H1 (cell line): ENCODE measurements around the gene SLC2A10. TPM values are rescaled to one million over a fixed set of nuclear protein-coding genes. Genes with fewer than 3 reads are reported as not detected.

Source experiments
- CHD7 ChIP-seq: fragments of 300-600 bp; sonication (generic); IDR thresholded peaks from 2 replicates; pipeline ENCODE4 v1.7.1; 2012; ENCODE audit warnings: low read length, moderate library complexity, mild to moderate bottlenecking, inconsistent platforms; ENCODE audit not compliant: insufficient replicate concordance
- EGR1 ChIP-seq: IDR thresholded peaks from 2 replicates; pipeline ENCODE4 v1.6.1; 2011; ENCODE audit warnings: low read depth, low read length, borderline replicate concordance
- EP300 ChIP-seq, 2 experiments: IDR thresholded peaks; 1 replicate in 1 of 2; 2 replicates in 1 of 2; pipeline ENCODE4 v1.6.1; 2011 to 2012; ENCODE audit warnings: low read depth in 2 of 2, low read length in 2 of 2, mild to moderate bottlenecking in 2 of 2, borderline replicate concordance in 1 of 2, inconsistent platforms in 1 of 2, moderate library complexity in 1 of 2
- FOSL1 ChIP-seq: IDR thresholded peaks from 2 replicates; pipeline ENCODE4 v1.6.1; 2011; ENCODE audit warnings: mild to moderate bottlenecking, low read depth, low read length, moderate library complexity; ENCODE audit not compliant: insufficient read depth
- MAX ChIP-seq: IDR thresholded peaks from 2 replicates; pipeline ENCODE4 v1.6.1; 2012; ENCODE audit warnings: inconsistent platforms
- NRF1 ChIP-seq: IDR thresholded peaks from 2 replicates; pipeline ENCODE4 v1.6.1; 2011; ENCODE audit warnings: mild to moderate bottlenecking, low read depth, low read length, improper control_type of control experiment
- PHF8 ChIP-seq: fragments of 200-600 bp; sonication (generic); conservative IDR thresholded peaks from 2 replicates; pipeline ENCODE4 v1.7.1; 2012; ENCODE audit warnings: low read depth, mild to moderate bottlenecking, inconsistent platforms, low read length, moderate library complexity
- POLR2A ChIP-seq, 2 experiments: IDR thresholded peaks; 1 replicate in 1 of 2; 2 replicates in 1 of 2; pipeline ENCODE4 v1.6.1; 2011; ENCODE audit warnings: low read depth in 2 of 2, low read length in 2 of 2, mild to moderate bottlenecking in 2 of 2; ENCODE audit errors: control extremely low read depth in 1 of 2
- RAD21 ChIP-seq, 2 experiments: IDR thresholded peaks in 1 of 2; conservative IDR thresholded peaks in 1 of 2; 2 replicates each; pipeline ENCODE4 v1.6.1; 2011; ENCODE audit warnings: low read depth in 2 of 2, low read length in 2 of 2, improper control_type of control experiment in 1 of 2, inconsistent platforms in 1 of 2, mild to moderate bottlenecking in 1 of 2, moderate library complexity in 1 of 2
- RFX5 ChIP-seq: IDR thresholded peaks from 2 replicates; pipeline ENCODE4 v1.6.1; 2011; ENCODE audit warnings: low read depth, low read length, improper control_type of control experiment, borderline replicate concordance
- SP4 ChIP-seq: IDR thresholded peaks from 2 replicates; pipeline ENCODE4 v1.6.1; 2012; ENCODE audit warnings: low read length, inconsistent platforms
- TBP ChIP-seq: IDR thresholded peaks from 2 replicates; pipeline ENCODE4 v1.6.1; 2011; ENCODE audit warnings: low read depth, low read length, improper control_type of control experiment
- polyA plus RNA-seq, 7 experiments: library from polyadenylated mRNA; depleted of rRNA in 3 of 7; stranded (reverse) in 5 of 7; unstranded in 2 of 7; fragments of >200 nt in 5 of 7; fragments of 200-250 nt in 2 of 7; gene quantifications; 1 replicate in 5 of 7; 2 replicates in 1 of 7; 4 replicates in 1 of 7; pipeline versions ENCODE4 v1.2.1 to v1.2.3, GENCODE V29; 2011 to 2013; ENCODE audit warnings: missing spikeins in 2 of 7, mixed read lengths in 2 of 7
- total RNA-seq: library from RNA; stranded (reverse); fragmentation: NEBNext Ultra II Directional; extraction: Animal tissue kit (Norgen Biotek cat#: 25700); gene quantifications from 2 replicates; pipeline ENCODE4 v1.2.1, GENCODE V29; 2021

Gene SLC2A10
- total and polyA plus RNA-seq, 2 of the 8 experiments (the other 6 are each of a cell fraction or from before 2014, with no cell fraction given) = 9.0 to 9.7 TPM

- no peak for TF ChIP-seq CHD7
- no peak for TF ChIP-seq EGR1
- no peak for TF ChIP-seq MAX
- no peak for TF ChIP-seq TBP
- no peak for TF ChIP-seq NRF1
- TF ChIP-seq RAD21 (IDR thresholded peaks at IDR 0.05 in 1 of 2, conservative IDR thresholded peaks at IDR 0.05 in 1 of 2; ENCODE audit: low read depth in 2 of 2, low read length in 2 of 2) = no peak
- TF ChIP-seq PHF8 = no peak
- TF ChIP-seq SP4 = no peak
- TF ChIP-seq FOSL1 = no peak
- TF ChIP-seq RFX5 = no peak
- TF ChIP-seq POLR2A (IDR thresholded peaks at IDR 0.05; ENCODE audit: control extremely low read depth in 1 of 2, low read depth in 2 of 2, low read length in 2 of 2) = no peak
- no peak for TF ChIP-seq EP300 (IDR thresholded peaks at IDR 0.05; ENCODE audit: borderline replicate concordance in 1 of 2, low read depth in 2 of 2, low read length in 2 of 2)
Observed at GRCh38 chr20:46773680-46774079, 64.2 kb downstream of the SLC2A10 start (continued).
